GM23338 (cell line): ENCODE measurements around the gene DNAJC8. TPM values are rescaled to one million over a fixed set of nuclear protein-coding genes. Genes with fewer than 3 reads are reported as not detected.

ENCODE experiments used
- ATAC-seq: fragments of 200-7000 bp; cut with Tn5 transposase; 3 replicates; pipeline ENCODE4 v1.9.1; 2020
- DNase-seq: peaks from one replicate; pipeline ENCODE4 v3.0.0-alpha.2; 2015; ENCODE audit warnings: low spot score
- H2AFZ ChIP-seq: fragments of 200-600 bp; sonication (generic); 2 replicates; pipeline ENCODE4 v1.8.0; 2016; ENCODE audit warnings: antibody characterized with exemption, mild to moderate bottlenecking, moderate library complexity
- H3F3A ChIP-seq: fragments of 200-600 bp; sonication (generic); replicated peaks from 2 replicates; pipeline ENCODE4 v1.8.0; 2017; ENCODE audit warnings: antibody characterized with exemption, mixed run types, low read depth
- H3K27ac ChIP-seq: fragments of 200-600 bp; sonication (generic); 2 replicates; pipeline ENCODE4 v1.6.1; 2016; ENCODE audit warnings: low read depth
- H3K27me3 ChIP-seq: fragments of 200-600 bp; sonication (generic); 2 replicates; pipeline ENCODE4 v1.8.0; 2016; ENCODE audit warnings: mild to moderate bottlenecking, mixed run types, moderate library complexity; ENCODE audit not compliant: insufficient read depth
- H3K36me3 ChIP-seq: fragments of 200-600 bp; sonication (generic); 2 replicates; pipeline ENCODE4 v1.8.0; 2016; ENCODE audit warnings: mild to moderate bottlenecking; ENCODE audit not compliant: insufficient read depth
- H3K4me1 ChIP-seq: fragments of 200-600 bp; sonication (generic); 2 replicates; pipeline ENCODE4 v1.8.0; 2016; ENCODE audit warnings: mild to moderate bottlenecking, moderate library complexity; ENCODE audit not compliant: insufficient read depth
- H3K4me2 ChIP-seq: fragments of 200-600 bp; sonication (generic); 2 replicates; pipeline ENCODE4 v1.7.1; 2017; ENCODE audit warnings: mixed run types
- H3K4me3 ChIP-seq: fragments of 200-600 bp; sonication (generic); 2 replicates; pipeline ENCODE4 v1.6.1; 2016; ENCODE audit warnings: mixed run types
- H3K79me2 ChIP-seq: fragments of 200-600 bp; sonication (generic); replicated peaks from 2 replicates; pipeline ENCODE4 v1.8.0; 2017; ENCODE audit warnings: mild to moderate bottlenecking; ENCODE audit not compliant: insufficient read depth
- H3K9me2 ChIP-seq: fragments of 200-600 bp; sonication (generic); 2 replicates; pipeline ENCODE4 v1.8.0; 2017; ENCODE audit not compliant: insufficient read depth
- H4K20me1 ChIP-seq: fragments of 200-600 bp; sonication (generic); replicated peaks from 2 replicates; pipeline ENCODE4 v1.8.0; 2017; ENCODE audit warnings: mild to moderate bottlenecking; ENCODE audit not compliant: insufficient read depth
- H3K27ac Mint-ChIP-seq: 2 replicates; pipeline ENCODE4 v1.8.0; 2020; ENCODE audit warnings: inconsistent platforms, mild to moderate bottlenecking, moderate library complexity, mixed read lengths
- H3K27me3 Mint-ChIP-seq: 3 replicates; pipeline ENCODE4 v1.8.0; 2022; ENCODE audit warnings: low read depth, mild to moderate bottlenecking, moderate library complexity, mixed read lengths, inconsistent platforms; ENCODE audit not compliant: insufficient read depth, poor library complexity
- H3K36me3 Mint-ChIP-seq: 3 replicates; pipeline ENCODE4 v1.8.0; 2021; ENCODE audit warnings: low read depth, mild to moderate bottlenecking, inconsistent platforms, moderate library complexity, mixed read lengths
- H3K4me1 Mint-ChIP-seq: 3 replicates; pipeline ENCODE4 v1.8.0; 2020; ENCODE audit warnings: mild to moderate bottlenecking, inconsistent platforms, mixed read lengths
- H3K4me3 Mint-ChIP-seq: 3 replicates; pipeline ENCODE4 v1.8.0; 2021; ENCODE audit warnings: moderate library complexity, mild to moderate bottlenecking, inconsistent platforms, mixed read lengths
- H3K9me3 Mint-ChIP-seq: 3 replicates; pipeline ENCODE4 v1.8.0; 2020; ENCODE audit warnings: moderate library complexity, mild to moderate bottlenecking, inconsistent platforms, mixed read lengths
- ETS1 ChIP-seq: IDR thresholded peaks from 2 replicates; pipeline ENCODE4 v1.6.1; 2016; ENCODE audit warnings: antibody characterized with exemption
- EZH2 ChIP-seq: fragments of 200-600 bp; sonication (generic); IDR thresholded peaks from one replicate; pipeline ENCODE4 v1.8.0; 2017; ENCODE audit warnings: antibody characterized with exemption, mild to moderate bottlenecking, low read depth; ENCODE audit not compliant: unreplicated experiment
- EZH2phosphoT487 ChIP-seq: fragments of 200-600 bp; sonication (generic); IDR thresholded peaks from one replicate; pipeline ENCODE4 v1.8.1; 2018; ENCODE audit warnings: antibody characterized with exemption; ENCODE audit not compliant: unreplicated experiment
- NANOG ChIP-seq: IDR thresholded peaks from 2 replicates; pipeline ENCODE4 v1.6.1; 2016; ENCODE audit warnings: antibody characterized with exemption, borderline replicate concordance
- POLR2AphosphoS5 ChIP-seq: IDR thresholded peaks from 2 replicates; pipeline ENCODE4 v1.6.1; 2016; ENCODE audit warnings: antibody characterized with exemption, low read depth
- REST ChIP-seq: IDR thresholded peaks from one replicate; pipeline ENCODE4 v1.6.1; 2018; ENCODE audit warnings: antibody characterized with exemption; ENCODE audit not compliant: unreplicated experiment
- STAT1 ChIP-seq: IDR thresholded peaks from one replicate; pipeline ENCODE4 v1.6.1; 2016; ENCODE audit warnings: antibody characterized with exemption; ENCODE audit not compliant: unreplicated experiment
- ZNF114 ChIP-seq: fragments of 250-450 bp; sonication (Bioruptor Pico); IDR thresholded peaks from 2 replicates; pipeline ENCODE4 v1.5.0; 2020; ENCODE audit warnings: mild to moderate bottlenecking, moderate library complexity
- ZNF331 ChIP-seq: fragments of 250-450 bp; sonication (Bioruptor Pico); IDR thresholded peaks from 2 replicates; pipeline ENCODE4 v1.5.0; 2020; ENCODE audit warnings: low read depth, mild to moderate bottlenecking, moderate library complexity
- ZNF462 ChIP-seq: fragments of 250-450 bp; sonication (Bioruptor Pico); IDR thresholded peaks from 2 replicates; pipeline ENCODE4 v1.5.0; 2020; ENCODE audit warnings: mild to moderate bottlenecking, moderate library complexity
- polyA plus RNA-seq: library from polyadenylated mRNA; unstranded; fragments of >200 nt; fragmentation: Nextera tagmentation; extraction: Ambion mirVana; gene quantifications from 2 replicates; pipeline ENCODE4 v1.2.1, GENCODE V29; 2016
- total RNA-seq: library from RNA; depleted of rRNA; stranded (reverse); fragments of >200 nt; shearing (Covaris generic); gene quantifications from 2 replicates; pipeline ENCODE4 v1.2.3, GENCODE V29; 2014

The DNAJC8 gene
- total and polyA plus RNA-seq, 2 experiments from 2014 or later = 67.3 to 210 TPM

- Mint-ChIP-seq H3K27ac (peak overlapping the region; percentile 17; the same call in 1 of the 2 replicates), H3K27me3 (peaks cover 15% of the 10 kb centered on the region), H3K36me3 (peaks cover 21% of the 10 kb centered on the region), H3K4me3 (peak overlapping the region; percentile 80), H3K4me1 (peaks cover 44% of the 10 kb centered on the region), H3K9me3 (no peaks in the 10 kb centered on the region; the same call in 2 of the 3 replicates)
- Histone ChIP-seq H3K4me1 (peaks cover 56% of the 10 kb centered on the region), H3K4me2 (peak overlapping the region; percentile 98), H3F3A (peaks cover 10% of the 10 kb centered on the region; the same call in 1 of the 2 replicates), H3K27ac (no peak overlapping the region), H3K4me3 (peak overlapping the region; percentile 98), H3K36me3 (no peaks in the 10 kb centered on the region), H2AFZ (no peak overlapping the region), H3K27me3 (no peaks in the 10 kb centered on the region), H3K79me2 (peaks cover 58% of the 10 kb centered on the region), H3K9me2 (no peaks in the 10 kb centered on the region), H4K20me1 (peaks cover 49% of the 10 kb centered on the region)
- ATAC-seq (no peak), DNase-seq (no peak)
- TF ChIP-seq ETS1 (no peak), ZNF462 (CRISPR knock-in tag) (no peak), NANOG (no peak), ZNF114 (no peak), EZH2phosphoT487 (no peak), EZH2 (no peak), POLR2AphosphoS5 (no peak), ZNF331 (CRISPR knock-in tag) (no peak), STAT1 (no peak), REST (no peak)
These were observed 28.0 kb upstream of the DNAJC8 start for GRCh38 chr1:28260803-28261174.
